T47D (cell line): ENCODE data around the gene CHMP4B.

ENCODE experiments used
- DNase-seq, 2 experiments: peaks; one replicate each; pipeline versions ENCODE4 v3.0.0 to v3.0.0-alpha.2; 2011 to 2012; ENCODE audit warnings: low read depth in 1 of 2, low spot score in 1 of 2
- JUND ChIP-seq: IDR thresholded peaks from 2 replicates; pipeline ENCODE4 v1.6.1; 2012; ENCODE audit warnings: low read depth
- in situ Hi-C: cut with HindIII; loops from 2 replicates; pipeline ENCODE4 v1.10.0; 2016; ENCODE audit warnings: low sequenced_read_pairs, low pct_unique_long_range_greater_than_20kb

Gene CHMP4B

DNA sequence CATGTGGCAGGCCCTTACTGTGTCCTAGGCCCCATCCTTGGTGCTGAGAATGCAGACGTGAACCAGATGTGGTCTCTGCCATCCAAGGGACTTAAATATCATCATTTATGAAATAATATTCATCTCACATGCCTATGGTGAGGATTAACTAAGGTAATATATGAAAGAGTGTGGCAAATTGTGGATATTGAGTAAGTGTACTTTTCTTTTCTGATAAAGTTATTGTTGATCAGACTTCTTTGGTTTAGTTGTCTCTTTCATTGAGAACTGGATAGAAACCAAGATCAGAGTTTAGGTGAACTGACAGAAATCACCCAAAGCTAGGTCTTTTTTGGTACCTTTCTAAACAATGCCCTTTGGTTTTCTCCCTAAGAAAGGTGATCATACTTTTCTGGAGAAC lies 5.0 kb downstream of the CHMP4B start:
- TF ChIP-seq JUND, result no peak
- in situ Hi-C loops, result no loop called here
- no peak for DNase-seq

DNA sequence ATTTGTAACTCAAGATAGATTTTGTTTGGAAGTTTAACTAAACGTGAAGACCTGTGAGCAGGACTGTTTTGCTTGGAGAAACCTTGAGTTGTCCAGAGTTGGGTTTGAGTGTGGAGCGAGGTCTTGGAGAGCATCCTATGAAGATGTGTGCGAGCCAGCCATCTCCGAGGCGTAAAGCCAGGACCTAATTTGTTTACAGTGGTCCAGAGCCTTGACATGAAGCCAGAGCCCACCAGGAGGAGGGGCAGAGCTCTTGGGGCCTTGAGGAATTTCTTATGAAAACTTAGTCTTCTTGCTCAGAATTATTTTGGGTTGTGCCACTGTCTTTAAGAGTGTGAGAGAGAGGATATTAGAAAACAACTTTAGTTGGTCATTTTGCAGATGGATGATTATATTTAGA lies 6.3 kb downstream of the CHMP4B start:
- no peak for TF ChIP-seq JUND
- DNase-seq, result no peak
- in situ Hi-C loops, result no loop called here

DNA sequence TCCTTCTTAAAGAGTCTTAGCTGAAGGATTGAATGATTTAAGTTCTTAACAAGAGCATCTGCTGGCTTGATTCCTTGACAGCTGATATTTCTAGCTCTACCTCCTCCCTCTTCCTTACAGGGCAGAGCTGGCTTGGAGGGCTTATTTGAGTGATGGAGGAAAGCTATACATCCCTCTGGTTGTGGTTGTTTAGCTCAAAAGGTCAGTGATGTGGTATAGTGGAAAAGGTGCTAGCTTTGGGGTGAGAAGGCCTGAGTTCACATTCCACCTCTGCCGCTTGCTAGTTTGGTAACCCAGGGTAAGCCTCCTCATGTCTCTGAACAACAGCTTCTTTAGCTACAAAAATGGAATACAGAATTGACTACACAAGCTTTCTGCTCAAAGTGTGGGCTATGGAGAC lies 8.3 kb downstream of the CHMP4B start:
- no peak for DNase-seq
- no peak for TF ChIP-seq JUND
- in situ Hi-C loops, result no loop called here

DNA sequence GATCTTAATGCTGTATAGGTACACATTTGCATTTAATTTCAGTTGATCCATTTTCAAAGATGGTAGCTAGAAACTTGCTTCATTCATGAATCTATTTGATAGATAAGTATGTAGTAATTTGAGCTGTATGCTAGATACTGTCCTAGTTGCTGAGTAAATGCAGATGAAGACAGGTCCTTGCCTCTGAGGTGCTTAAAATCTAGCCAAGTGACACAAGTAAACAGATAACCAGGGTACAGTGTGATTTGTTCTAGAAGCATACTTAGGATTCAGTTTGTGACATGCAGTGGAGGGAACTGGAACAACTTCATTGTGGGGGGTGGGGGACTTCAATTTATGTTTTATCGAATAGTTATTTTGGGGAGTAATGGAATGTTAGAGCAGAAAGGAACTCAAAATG lies 9.2 kb downstream of the CHMP4B start:
- TF ChIP-seq JUND, result no peak
- no peak for DNase-seq
- in situ Hi-C loops, result no loop called here

DNA sequence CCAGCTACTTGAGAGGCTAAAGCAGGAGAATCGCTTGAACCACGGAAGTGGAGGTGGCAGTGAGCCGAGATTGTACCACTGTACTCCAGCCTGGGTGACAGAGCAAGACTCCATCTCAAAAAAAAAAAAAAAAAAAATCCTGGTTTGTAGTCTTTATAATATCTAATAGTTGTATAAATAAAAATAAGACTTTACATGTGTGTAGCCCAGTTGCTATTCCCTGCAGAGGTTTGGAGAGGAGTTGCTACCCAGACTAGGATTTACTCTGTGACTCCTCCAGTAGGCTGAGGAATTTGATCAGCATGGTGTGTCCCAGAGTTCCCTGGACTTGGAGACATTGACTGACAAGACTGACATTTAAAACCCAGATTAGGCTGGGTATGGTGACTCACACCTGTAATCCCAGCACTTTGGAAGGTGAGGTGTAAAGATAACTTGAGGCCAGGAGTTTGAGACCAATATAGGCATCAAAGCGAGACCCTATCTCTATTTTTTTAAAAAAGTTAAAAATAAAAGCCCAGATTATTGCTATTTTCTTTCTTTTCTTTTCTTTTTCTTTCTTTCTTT lies 10.2 kb downstream of the CHMP4B start:
- no peak for DNase-seq
- in situ Hi-C loops, result no loop called here
- no peak for TF ChIP-seq JUND

DNA sequence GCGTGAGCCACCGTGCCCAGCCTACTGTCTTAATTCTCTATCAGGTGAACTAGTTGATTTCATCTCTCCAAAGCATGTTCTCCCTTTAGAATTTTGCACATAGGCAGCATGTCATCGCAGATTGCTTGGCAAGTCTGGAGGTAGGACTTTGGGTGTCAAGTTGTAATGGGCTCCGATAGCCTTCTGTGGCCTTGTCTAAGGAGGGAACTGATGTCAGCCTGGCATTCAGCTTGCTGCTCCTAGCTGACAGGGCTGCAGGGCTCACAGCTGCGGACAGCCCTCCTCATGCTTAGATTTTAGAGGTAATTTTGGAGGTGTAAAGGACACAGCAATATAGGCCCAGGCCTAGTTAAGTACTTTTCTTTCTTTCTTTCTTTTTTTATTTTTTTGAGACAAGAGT lies 11.3 kb downstream of the CHMP4B start:
- in situ Hi-C loops, result no loop called here
- no peak for TF ChIP-seq JUND
- no peak for DNase-seq

DNA sequence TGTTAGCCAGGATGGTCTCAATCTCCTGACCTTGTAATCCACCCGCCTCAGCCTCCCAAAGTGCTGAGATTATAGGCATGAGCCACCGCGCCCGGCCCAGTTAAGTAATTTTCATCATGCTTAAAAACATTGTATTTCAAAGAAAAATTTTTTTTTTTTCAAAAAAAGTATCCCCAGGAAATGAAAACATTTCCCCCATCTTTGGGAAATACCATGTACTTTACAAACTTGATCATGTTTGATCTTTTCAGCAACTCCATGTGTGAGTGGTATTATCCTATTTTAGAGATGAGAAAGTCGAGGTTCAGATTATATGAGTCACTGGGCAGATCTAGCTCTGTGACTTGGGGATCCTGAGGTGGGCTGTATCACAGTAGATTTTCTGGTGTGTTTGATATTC lies 11.8 kb downstream of the CHMP4B start:
- in situ Hi-C loops, result no loop called here
- DNase-seq, result no peak
- TF ChIP-seq JUND, result no peak

DNA sequence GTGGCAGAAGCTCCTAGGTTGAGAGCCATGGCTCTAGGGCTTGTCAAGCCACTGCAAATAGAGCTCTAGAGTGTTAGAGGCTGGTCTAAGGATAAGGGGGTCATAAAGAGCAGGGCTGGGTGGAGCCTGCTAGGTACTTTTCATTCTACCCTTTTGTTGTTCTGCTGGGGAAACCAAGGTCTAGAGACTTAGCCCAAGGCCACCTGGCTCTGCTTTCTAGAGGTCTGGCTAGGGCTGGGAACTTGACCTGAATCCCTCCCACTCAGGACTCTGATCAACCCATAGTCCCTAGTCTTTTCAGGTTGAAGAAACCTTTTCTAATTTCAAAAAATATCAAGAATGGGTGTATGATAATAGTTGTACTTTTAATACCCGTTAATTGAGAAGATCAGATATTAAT lies 13.7 kb downstream of the CHMP4B start:
- in situ Hi-C loops, result no loop called here
- no peak for TF ChIP-seq JUND
- DNase-seq, result no peak

DNA sequence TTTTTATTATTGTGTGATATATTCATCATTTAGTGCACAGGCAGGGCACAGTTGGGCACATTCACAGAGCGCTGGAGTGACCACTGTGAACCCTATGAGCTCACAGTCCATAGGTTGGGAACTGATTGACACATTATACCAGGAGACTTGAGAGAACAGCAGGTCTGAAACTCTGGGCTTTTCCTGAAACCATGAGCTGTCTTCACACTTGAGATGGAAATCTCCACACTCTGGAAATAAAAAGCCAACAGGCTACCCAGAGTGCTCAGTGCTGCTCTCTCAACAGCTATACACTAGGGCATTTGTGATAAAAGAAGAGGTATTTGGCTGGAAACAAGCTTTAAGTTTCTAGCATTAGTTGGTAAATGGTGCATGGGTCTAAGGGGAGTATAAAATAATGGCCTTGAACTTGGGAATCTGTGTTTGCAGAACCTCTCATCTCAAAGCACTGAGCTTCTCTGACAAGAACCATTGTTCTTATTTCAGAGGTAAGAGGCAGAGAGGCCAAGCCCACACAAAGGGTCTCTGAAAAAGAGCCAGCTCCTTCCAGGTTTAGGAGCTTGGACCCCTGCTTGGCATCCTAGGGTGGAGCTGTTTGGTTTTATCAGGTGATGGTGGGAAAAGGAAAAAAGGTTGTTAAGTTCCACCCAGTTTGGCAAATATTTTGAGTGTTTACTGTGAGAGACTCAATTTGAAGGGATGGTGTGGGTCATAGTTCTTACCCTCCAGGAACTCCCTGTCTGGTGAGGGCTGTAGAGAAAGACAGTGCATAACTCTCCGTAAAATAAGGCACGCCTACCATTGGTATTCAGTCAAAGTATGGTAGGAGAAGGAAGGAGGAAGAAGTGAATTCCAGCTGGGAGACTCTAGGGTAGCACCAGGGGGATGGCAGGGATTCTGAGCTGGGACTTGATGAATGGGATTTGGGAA lies 14.5 kb downstream of the CHMP4B start:
- TF ChIP-seq JUND, result no peak
- no peak for DNase-seq
- in situ Hi-C loops, result no loop called here

DNA sequence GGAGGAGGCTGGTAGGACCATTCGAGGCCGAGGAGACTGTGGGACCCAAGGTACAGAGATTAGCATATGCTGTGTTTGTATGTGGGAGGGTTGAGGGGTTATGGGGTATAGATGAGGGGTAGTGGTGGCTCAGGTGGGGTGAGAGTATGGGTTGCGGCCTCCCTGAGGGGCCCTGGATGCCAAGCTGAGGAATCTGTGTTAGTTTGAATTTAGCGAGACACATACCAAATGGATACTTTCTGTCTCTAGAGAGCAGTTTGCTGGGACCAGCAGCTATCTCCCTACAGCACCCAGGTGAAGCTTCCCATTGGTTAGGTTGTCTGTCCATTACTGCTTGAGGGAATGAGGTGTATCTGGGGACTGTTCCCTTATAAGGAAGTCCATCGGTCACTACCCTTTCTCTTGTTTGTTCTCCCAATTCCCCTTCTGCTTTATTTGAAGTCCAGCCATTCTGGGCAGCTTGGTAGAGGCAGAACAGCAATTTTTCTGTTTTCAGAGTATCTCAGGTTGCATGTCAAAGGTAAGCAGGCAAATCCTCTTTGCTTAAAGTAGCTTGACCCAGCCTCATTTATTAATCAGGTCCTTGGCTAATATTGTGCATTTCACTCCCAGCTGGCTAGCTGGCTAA lies 15.2 kb downstream of the CHMP4B start:
- DNase-seq, result peak in 1 of 2 experiments; percentile 91
- no peak for TF ChIP-seq JUND
- in situ Hi-C loops, result no loop called here

DNA sequence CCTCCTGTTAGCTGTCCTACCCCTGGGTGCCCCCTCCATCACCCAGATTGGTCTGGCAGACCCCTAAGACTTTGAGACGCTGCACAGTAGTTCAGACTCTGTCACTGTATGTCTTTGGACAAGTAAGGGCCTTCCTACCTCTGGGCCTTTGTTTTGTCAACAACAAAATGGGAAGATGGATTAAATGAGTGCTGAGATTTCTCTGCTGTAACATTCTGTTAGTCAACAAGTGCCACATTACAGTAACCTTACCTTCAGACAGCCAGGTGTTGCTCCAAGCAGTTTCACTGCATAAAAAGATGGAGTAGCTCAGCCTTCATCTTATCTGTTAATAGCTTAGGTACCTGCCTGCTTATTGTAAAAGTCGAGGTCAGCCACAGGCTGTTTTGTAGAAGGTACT lies 16.0 kb downstream of the CHMP4B start:
- TF ChIP-seq JUND, result no peak
- no peak for DNase-seq
- in situ Hi-C loops, result no loop called here

DNA sequence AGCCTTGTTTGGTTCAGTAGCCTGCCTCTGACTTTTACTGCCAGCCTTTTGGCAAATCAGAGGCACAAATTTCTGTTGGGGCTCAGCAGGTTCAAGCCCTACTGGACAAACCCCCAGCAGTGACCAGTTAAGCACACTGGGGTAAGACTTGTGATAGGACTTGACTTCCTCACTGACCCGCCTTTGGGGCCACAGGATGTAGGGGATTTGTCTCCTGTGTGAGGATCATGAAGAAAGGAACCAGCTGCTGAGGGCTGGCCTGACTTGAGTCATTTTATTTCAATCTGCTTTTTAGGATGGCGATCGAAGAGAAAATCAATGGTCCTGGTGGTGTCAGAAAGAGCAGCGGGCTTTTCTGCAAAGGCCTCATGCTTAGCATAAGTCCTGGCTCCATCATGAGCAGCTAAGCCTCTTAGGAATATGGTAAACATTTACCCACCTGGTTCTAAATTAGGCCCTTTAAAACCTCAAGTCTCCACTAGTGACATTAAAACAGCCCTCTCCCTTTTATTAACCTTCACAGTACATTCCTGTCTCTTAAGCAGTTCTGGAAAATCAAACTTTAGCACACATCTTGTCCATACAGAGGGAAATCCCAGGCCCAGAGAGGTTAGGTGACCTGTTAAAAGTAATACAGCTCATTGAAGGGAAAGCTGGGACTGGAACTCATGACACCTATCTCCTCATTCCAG lies 16.6 kb downstream of the CHMP4B start:
- DNase-seq, result no peak
- no peak for TF ChIP-seq JUND
- in situ Hi-C loops, result no loop called here
